Stimulated activated CD8-positive, alpha-beta memory T cell treated with anti-CD3 and anti-CD28 coated beads, Interleukin-4, amount 100 ng/mL, for 24 hours (primary cell): ENCODE results near the gene ATG10.

Experiments used
- DNase-seq: peaks from one replicate; pipeline ENCODE4 v3.0.0-alpha.2; 2020; ENCODE audit warnings: low read depth

The ATG10 gene

DNA sequence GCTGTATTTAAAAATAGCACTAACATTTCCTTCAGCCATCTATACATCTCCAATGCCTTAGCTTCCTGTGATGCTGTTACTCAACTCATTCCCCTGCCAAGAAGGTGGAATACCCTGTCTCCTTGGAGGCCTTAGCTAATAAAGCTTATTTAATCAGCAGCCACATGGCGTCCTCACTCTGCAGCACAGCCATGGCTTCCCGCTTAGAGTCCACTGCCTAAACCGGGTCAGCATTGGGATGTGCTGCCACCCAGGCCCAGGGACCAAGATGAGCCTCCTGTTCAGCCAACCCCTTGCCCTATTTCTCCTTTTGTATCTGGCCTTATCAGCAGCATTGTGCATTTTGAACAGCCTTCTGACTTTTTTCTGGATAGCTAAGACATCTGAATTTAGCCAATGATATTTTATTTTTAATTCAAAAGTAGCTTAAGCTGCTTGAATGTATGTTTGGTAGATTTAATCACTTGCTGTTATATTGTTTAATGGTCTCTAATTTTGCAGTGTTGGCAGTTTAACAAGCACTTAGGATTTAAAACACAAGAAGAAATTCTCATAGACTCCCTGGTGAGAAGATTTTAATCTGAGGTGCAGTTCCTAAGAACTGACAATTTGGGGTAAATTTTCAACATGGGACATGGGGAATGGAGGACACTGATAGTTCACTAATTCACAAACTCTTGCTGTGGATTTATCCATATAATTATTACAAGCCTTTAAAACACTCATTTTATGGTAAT, 193.3 kb downstream of the ATG10 start:
- DNase-seq, result no peak

DNA sequence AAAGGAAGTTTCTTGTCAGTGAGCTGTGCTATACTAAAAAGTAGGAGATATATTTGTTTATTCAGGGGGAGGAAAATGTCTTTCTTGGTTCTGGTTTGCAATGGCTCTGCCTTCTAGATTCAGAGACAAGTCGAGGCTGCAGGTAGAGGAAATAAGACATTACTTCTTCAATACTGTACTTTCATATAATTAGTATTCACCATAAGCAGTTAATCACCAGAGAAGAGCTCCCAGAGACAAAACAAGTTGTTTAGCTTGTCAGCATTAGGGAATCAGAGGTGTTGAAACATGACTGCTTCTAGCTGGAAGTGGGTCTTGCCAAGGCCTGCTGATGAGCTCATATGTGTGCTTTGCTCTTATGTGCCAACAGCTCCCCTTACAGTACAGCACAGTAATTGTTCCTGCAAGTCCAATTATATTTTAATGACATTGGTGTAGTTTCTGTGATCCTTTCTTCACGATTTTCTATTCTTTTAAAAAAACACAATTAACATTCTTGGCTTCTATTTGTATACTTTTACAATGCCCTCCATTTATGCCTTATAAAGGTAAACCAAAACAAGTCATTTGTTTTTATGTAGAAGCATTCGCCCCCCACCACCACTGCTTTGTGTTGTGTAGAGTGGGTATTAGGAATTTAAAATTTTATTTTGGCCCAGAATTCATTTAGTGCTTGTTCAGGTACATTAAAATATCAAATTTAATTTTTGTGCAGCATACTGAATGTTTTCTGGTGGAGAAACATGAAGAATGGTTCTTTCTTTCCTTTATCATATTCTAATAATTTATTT, 194.1 kb downstream of the ATG10 start:
- DNase-seq, result no peak

DNA sequence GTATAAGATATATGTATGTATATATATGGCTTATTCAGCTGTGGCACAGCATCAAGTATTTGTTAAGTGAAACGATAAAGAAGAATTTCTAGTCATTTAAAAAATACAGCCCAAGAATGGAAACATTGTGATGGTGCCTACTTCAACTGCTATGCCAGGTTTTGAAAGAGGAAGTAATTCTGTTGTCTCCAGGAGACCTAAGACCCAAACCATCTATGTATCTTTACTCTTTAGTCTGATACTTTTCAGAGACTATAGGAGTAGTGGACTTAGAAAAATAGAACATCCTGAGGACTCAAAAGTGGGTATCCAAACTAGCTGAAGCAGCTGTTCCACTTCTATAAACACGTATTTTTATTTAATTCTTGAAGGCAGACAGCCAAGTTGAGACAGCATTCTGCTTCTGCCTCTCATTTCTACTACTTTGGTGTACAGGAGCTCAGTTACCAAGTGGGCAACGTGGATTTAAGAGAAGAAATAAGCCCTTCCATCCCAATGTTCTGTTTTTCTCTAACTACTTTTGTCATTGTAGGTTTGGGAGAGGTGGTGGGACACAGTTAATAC, 195.6 kb downstream of the ATG10 start:
- no peak for DNase-seq

DNA sequence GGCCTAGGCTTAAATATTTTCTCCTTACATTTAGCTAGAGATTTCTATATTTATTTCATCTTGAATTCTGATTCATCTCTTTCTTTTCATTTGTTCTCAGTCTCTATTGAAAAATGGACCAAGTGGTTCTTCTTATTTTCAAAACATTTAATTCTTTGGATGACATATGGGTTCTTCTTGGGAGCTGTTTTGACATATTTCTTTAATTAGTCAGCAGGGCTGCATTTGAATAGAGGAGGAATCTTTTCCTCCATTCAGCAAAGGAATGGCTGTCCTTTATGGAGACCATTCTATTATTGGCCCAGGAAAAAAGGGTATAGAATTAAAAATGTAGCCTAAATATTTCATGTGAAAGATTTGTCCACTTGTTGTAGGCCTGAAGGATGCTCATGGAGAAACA, 196.5 kb downstream of the ATG10 start:
- DNase-seq, result no peak

DNA sequence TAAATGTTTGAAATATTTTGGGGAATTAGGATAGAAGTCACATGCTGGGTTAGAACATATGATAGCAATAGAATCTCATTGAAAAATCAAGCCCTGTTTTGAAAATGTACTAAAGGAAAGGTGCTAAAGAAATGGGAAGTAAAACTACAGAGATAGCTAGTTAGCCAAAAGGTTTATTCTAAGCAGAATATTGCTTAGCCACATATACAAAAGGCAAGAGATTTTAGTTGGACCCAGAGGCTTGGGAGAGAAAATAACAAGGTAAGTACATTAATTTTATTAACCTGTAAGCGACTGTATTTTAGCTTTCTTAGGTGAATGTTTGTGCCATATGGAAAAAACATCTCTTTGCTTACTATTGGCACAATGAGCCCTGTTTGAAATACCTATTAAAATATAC, 198.1 kb downstream of the ATG10 start:
- DNase-seq, result no peak

DNA sequence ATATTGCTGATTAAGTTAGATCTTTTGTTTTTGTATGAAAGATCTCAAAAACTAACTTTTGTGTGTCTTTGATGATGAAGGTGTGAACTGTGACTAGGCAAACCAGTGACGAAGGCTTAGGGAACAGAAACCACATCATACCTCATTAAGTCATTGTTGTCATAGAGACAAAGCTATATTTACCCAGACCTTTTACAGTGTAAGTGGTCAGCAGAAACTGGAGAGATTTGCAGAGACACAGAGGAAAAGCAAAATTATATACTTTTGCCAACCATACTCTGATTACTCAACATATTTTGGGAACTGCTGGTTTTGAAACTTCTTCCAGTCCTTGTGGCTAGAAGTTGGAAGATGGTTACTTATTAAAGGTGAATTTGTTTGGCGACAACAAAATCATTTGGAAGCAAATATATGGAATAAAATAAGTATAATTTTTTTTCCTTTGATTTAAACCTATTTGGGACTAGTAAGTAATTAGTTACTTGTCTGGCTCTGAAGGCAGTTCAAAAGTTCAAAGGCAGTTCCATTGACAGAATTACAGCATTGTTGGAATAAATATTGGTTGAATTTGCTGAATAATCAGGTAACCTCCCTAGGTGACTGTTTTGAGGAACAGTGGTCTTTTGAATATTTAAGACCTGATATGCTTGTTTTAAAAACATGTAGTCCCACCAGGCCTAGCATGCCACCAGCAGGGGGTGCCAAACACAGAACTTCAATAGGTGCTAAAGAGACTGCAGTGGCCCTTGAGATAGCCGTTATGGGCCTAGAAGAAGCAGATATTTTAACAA, 202.5 kb downstream of the ATG10 start:
- peak; percentile 44 for DNase-seq

DNA sequence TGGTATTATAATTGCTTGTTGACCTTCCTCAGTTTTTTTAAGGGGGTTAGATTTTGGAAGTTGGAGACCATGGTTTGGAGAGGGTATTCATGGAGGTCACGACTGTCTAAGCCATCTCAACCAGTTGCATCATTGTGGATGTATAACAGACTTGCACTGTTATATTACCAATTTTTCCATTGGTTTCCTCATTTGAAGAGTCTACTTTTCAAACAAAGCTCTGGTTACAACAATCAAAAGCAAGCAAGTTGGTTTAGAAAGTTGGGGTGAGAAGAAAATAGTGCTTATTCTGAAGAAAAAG, 203.0 kb downstream of the ATG10 start:
- no peak for DNase-seq

DNA sequence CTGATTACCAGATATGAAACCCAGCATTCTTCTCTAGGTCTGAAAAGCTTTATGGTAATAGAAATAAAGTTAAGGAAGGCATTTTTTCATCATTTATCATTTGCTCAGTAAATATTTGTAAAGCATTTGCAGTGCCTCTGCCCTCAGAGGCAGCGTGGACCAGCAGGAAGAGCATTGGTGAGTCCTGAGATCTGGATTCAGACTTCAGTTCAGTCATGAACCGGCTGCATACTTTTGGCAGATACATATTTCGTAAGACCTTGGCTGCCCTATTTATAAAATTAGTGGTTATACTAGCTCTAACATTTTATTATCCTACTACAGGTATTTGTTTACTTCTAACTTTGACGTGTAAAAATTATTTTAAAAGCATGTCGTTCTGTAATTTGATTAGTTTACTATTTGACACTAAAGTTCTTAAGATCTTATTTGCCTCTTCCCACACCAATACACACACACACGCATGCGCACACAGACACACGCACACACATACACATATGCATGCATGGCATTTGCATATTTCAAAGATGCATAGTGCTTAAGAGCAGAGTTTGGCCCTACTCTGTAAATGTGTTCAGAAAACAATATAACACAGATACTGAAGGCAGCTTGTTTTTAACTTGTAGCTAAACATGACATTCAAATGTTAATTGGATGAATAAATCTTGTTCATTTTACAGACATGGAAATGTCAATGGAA, 204.4 kb downstream of the ATG10 start:
- no peak for DNase-seq

DNA sequence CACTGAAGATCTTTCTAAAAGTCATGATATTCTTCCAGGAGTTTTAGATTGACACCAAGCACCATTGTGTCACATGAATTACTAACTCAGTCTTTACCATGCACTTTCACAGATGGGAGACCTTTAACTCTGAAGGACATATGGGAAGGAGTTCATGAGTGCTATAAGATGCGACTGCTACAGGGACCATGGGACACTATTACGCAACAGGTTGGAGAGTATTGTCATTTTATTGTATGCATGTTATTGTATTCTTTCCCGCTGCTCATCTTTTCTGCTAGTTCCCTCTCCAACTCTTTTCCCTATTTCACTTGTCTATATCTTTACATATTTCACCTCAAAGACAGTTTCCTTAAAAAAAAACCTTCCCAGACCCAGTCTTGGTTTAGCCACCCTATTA, 206.6 kb downstream of the ATG10 start:
- no peak for DNase-seq

DNA sequence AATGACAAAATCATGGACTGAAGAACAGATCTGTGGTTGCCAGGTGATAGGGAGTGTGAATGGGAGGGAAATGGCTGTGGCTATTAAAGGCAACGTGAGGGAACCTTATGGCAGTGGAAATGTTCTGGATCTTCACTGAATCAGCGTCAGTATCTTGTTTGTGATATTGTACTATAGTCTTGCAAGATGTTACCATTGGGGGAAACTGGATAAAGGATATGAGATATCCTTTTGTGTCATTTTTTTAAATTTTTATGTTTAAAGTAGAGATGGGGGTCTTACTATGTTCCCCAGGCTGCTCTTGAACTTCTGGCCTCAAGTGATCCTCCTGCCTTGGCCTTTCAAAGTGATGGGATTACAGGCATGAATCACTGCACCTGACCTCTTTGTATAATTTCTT, 210.8 kb downstream of the ATG10 start:
- no peak for DNase-seq

DNA sequence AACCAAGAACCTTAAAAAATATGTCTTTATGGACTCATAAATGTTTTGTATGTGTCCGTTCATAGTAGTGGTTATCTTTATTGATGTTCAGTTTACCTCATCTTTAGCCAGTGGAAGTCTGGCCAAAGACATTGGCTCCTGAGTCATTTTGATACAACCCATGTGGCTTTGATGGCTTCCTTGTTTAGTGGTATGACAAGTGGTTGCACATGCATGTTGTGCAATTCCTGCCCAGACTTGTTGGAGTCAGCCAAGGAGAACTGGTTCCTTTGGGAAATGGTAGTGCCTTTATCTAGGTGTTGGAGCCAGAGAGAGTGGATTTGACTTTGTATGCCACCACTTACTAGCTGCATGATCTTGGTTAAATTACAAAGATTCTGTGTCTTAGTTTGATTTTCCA, 212.0 kb downstream of the ATG10 start:
- DNase-seq, result no peak

DNA sequence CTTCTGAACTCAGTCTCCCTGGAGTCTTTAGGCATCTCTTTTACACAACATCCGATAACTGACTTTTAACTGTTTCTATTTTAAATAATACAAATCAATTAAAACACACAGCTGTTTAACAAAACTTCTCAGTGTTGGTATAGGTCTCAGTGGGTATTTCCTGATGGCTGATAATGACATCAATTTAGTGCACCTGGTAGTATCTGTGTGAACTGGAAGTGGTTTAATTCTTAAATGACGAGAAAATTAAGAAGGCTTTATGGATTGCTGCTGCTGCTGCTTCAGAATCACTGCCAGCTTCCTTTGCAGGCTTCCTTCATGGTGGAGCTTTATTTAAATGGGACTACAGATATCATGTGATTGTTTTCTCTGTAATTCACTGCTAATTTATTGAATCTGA, 214.0 kb downstream of the ATG10 start:
- no peak for DNase-seq

DNA sequence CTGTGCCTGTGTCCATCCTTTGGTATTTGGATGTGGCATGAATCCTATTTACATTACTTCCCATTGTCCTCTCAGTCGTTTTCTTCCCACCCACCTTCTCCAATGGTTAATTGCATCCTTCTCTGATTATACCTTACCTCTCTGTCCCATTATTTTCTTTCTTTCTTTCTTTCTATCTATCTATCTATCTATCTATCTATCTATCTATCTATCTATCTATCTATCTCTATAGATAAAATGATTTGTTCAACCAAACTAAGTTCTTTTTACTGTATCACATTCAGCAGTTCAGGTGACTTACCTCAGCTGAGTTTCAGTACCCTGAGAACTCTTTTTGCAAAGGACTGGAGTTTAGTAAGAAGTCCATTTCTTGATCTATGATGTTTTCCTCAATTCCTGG, 225.7 kb downstream of the ATG10 start:
- DNase-seq, result no peak

DNA sequence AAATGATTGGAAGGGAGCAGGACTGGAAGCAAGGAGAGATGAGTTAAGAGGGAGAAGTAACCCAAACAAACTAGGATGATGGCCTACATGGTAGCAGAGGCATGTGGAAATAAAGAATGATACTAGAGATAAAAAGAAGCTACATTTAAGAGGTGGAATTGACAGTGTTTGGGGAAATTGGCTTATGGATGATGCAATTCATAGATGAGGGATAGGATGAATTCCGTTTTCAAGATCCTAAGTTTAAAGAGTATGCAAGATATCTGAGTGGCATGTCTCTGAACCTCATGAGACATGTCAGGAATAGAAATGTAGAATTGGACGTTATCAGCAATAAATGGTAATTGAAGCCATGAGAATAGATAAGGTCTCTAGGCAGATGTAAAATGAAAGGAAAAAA, 232.7 kb downstream of the ATG10 start:
- no peak for DNase-seq

DNA sequence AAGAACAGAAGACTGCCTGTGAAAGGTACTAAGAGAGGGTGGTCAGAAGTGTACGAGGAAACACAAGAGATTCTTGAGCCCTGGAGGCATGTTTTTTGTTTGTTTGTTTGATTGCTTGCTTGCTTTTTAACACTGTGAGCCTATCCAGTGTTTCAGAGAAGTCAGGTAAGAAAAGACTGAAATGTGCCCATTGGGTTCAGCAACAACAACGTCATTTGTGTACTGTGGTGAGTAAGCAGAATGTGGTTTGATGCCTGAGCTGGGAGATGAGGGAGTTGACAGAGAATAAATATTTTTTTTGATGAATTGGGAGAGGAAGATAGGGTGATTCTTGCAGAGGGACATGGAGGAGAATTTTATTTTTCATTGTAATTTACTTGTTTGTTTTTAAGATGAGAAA, 233.2 kb downstream of the ATG10 start:
- no peak for DNase-seq

DNA sequence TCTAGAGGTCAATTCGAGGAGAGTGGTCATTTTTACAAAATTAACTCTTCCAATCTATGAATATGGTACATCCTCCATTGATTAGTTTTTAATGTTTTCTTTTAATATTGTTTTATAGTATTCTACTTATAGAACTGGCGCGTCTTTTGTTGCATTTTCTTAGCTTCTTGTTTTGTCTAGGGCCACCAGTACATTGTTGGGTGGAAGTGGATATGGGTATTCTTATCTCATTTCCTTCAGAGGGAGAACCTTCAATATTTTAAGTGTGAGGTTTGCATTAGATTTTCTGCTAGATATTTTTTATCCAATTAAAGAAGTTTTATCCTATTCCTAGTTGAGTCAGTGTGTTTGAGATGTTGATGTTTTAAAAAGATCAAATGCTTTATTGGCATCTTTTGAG, 236.5 kb downstream of the ATG10 start:
- DNase-seq, result no peak

DNA sequence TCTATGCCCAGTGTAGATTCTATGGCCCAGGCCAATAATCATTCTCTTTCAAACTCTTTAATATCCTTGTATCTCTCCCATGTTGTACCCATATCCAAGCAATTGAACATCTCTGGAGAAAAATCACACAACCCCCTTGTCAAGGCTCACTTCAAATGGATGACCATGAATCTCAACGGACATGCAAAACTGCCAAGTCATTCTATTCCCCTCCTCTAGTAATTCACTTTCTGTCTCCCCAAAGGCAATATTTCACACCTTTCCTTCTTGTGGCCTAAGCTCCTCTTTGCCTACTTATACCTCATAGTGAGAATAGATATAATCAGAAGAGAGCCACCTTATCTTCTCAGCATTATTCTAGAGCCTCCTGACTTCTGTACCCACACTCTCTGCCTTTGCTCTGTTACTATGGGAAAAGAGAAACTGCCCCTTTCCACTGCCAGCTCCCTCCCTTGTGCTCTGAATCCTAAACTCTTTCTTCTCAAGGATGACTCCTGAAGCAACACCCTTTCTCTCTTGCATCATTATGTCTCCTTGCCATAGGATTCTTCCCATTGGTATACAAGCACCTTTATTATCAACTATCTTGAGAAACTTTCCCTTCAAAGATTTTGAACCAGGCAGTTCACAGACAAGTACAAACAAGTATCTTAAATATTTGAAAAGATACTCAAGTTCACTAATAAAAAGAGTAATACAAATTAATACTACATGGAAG, 240.2 kb downstream of the ATG10 start:
- no peak for DNase-seq

DNA sequence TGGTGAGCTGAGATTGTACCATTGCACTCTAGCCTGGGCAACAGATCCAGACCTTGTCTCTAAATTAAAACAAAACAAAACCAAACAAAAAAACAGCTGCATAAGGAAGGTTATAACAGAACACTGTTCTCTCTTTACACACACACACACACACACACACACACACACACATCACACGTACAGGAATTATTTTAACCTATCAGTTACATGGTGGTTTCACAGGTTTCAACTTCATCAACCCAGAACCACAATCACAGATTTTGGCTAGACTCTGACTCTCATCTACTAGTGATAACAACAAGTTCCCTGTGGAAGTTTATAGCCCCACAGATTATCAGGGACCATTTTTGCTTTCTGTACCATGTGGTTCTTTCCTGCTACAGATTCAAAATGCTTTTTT, 246.1 kb downstream of the ATG10 start:
- DNase-seq, result no peak

DNA sequence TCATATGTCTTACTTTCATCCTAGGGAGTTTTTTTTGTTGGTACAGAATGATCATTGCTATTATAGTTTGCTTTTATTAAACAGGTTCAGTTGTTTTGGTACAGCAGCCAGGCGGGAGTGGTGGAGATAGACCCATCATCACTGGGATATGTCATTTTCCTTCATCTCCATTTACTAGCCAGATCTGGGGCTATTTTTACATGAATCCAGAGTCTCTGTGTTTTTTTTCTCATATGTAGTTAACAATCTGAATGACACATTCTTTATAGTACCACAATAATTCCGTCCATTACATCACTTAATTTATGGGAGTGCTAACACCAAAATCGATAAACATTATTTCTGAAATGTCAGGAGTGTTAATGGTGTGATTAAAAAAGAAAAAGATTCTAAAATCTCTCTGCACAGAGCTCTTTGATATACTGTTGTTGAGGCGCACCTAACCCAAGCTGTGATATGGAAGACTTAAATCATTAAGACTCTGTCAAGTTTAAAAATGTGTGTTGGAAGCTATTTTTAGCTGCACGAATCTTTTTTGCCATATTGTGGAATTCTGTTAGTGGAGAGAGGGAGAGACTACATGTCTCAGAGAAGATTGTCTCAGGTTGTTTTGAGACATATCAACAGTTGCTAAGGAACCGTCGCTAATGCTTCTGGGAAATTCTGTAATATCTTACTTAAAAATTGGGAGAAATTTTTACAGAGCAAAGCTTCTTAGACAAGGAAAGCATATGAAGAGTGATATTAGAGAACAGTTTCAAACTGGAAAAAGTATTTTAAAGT, 246.7 kb downstream of the ATG10 start:
- DNase-seq, result no peak

DNA sequence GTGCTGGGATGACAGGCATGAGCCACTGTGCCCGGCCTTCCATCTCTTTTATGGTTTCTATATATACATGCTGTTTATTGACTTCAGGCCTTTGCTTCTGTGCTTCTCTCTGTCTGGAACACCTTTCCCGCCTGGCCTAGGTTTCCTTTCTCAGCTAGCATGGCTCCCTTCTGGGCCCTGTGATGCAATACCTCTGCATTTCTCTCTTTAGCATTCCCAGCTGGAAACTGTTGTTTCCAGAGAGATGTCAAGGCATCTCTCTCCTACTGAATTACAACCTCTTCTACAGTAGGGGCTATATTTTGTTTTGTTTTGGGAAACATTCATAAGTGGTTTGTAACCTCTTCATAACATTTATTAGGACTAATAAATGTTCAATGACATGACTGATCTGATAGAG, 249.2 kb downstream of the ATG10 start:
- no peak for DNase-seq
